ENCODE results near the gene CACNA1I.

- TF ChIP-seq TCF12 (IDR thresholded peaks at IDR 0.05; ENCODE audit: low read depth, low read length), result no peak
- no peak for TF ChIP-seq SIN3A (conservative IDR thresholded peaks at IDR 0.05 in 1 of 2, IDR thresholded peaks at IDR 0.05 in 1 of 2; ENCODE audit: low read depth in 1 of 2, low read length in 2 of 2)
- no peak for TF ChIP-seq RNF2 (IDR thresholded peaks at IDR 0.05; ENCODE audit: borderline replicate concordance, low read depth, low read length, missing control alignments, poor library complexity, severe bottlenecking)
- no peak for TF ChIP-seq SP1 (IDR thresholded peaks at IDR 0.05; ENCODE audit: low read depth, low read length)
- TF ChIP-seq GABPA (IDR thresholded peaks at IDR 0.05; ENCODE audit: borderline replicate concordance, insufficient read depth, low read length), result no peak
- TF ChIP-seq CHD2 (IDR thresholded peaks at IDR 0.05; ENCODE audit: low read length), result no peak
- TF ChIP-seq CTCF (IDR thresholded peaks at IDR 0.05; ENCODE audit: control extremely low read depth in 1 of 3, insufficient read depth in 1 of 3, low read depth in 1 of 3, low read length in 3 of 3), result no peak
- no peak for TF ChIP-seq RFX5 (IDR thresholded peaks at IDR 0.05; ENCODE audit: borderline replicate concordance, low read depth, low read length)
- TF ChIP-seq CREB1 (IDR thresholded peaks at IDR 0.05), result no peak
- no peak for TF ChIP-seq YY1 (IDR thresholded peaks at IDR 0.05; ENCODE audit: low read depth, low read length)
- no peak for TF ChIP-seq CBX5 (IDR thresholded peaks at IDR 0.05; ENCODE audit: low read depth, low read length)
- TF ChIP-seq POLR2A (IDR thresholded peaks at IDR 0.05; ENCODE audit: control extremely low read depth in 1 of 2, low read depth in 2 of 2, low read length in 2 of 2), result no peak
Observed at GRCh38 chr22:39688186-39688785, 117.7 kb downstream of the CACNA1I start.
